Stomach (tissue), 4 donors: ENCODE results near the gene PPAN.

Experiments used
- CTCF ChIP-seq, 7 experiments: fragments of 450-650 bp in 4 of 7; fragments of 200-600 bp in 3 of 7; sonication (generic) in 3 of 7; IDR thresholded peaks; one replicate each; pipeline ENCODE4 v1.5.1; 2016 to 2019; ENCODE audit warnings: antibody characterized with exemption in 7 of 7, control low read depth in 2 of 7, mild to moderate bottlenecking in 1 of 7
- POLR2A ChIP-seq, 4 donors: fragments of 450-650 bp; IDR thresholded peaks; one replicate each; pipeline ENCODE4 v1.6.1; 2016; ENCODE audit warnings: antibody characterized with exemption in 4 of 4, control low read depth in 2 of 4, mild to moderate bottlenecking in 1 of 4, moderate library complexity in 1 of 4

GRCh38 chr19:10124429-10124828 lies 18.3 kb downstream of the PPAN start:
- no peak for TF ChIP-seq POLR2A (IDR thresholded peaks at IDR 0.05)
- no peak for TF ChIP-seq CTCF (IDR thresholded peaks at IDR 0.05)
